GM23338 (cell line): ENCODE measurements around the gene CLCN4. TPM values are rescaled to one million over a fixed set of nuclear protein-coding genes. Genes with fewer than 3 reads are reported as not detected.

Experiments
- ATAC-seq: fragments of 200-7000 bp; cut with Tn5 transposase; 3 replicates; pipeline ENCODE4 v1.9.1; 2020
- DNase-seq: peaks from one replicate; pipeline ENCODE4 v3.0.0-alpha.2; 2015; ENCODE audit warnings: low spot score
- H2AFZ ChIP-seq: fragments of 200-600 bp; sonication (generic); 2 replicates; pipeline ENCODE4 v1.8.0; 2016; ENCODE audit warnings: antibody characterized with exemption, mild to moderate bottlenecking, moderate library complexity
- H3F3A ChIP-seq: fragments of 200-600 bp; sonication (generic); replicated peaks from 2 replicates; pipeline ENCODE4 v1.8.0; 2017; ENCODE audit warnings: antibody characterized with exemption, mixed run types, low read depth
- H3K27ac ChIP-seq: fragments of 200-600 bp; sonication (generic); 2 replicates; pipeline ENCODE4 v1.6.1; 2016; ENCODE audit warnings: low read depth
- H3K27me3 ChIP-seq: fragments of 200-600 bp; sonication (generic); 2 replicates; pipeline ENCODE4 v1.8.0; 2016; ENCODE audit warnings: mild to moderate bottlenecking, mixed run types, moderate library complexity; ENCODE audit not compliant: insufficient read depth
- H3K36me3 ChIP-seq: fragments of 200-600 bp; sonication (generic); 2 replicates; pipeline ENCODE4 v1.8.0; 2016; ENCODE audit warnings: mild to moderate bottlenecking; ENCODE audit not compliant: insufficient read depth
- H3K4me1 ChIP-seq: fragments of 200-600 bp; sonication (generic); 2 replicates; pipeline ENCODE4 v1.8.0; 2016; ENCODE audit warnings: mild to moderate bottlenecking, moderate library complexity; ENCODE audit not compliant: insufficient read depth
- H3K4me2 ChIP-seq: fragments of 200-600 bp; sonication (generic); 2 replicates; pipeline ENCODE4 v1.7.1; 2017; ENCODE audit warnings: mixed run types
- H3K4me3 ChIP-seq: fragments of 200-600 bp; sonication (generic); 2 replicates; pipeline ENCODE4 v1.6.1; 2016; ENCODE audit warnings: mixed run types
- H3K79me2 ChIP-seq: fragments of 200-600 bp; sonication (generic); replicated peaks from 2 replicates; pipeline ENCODE4 v1.8.0; 2017; ENCODE audit warnings: mild to moderate bottlenecking; ENCODE audit not compliant: insufficient read depth
- H3K9me2 ChIP-seq: fragments of 200-600 bp; sonication (generic); 2 replicates; pipeline ENCODE4 v1.8.0; 2017; ENCODE audit not compliant: insufficient read depth
- H4K20me1 ChIP-seq: fragments of 200-600 bp; sonication (generic); replicated peaks from 2 replicates; pipeline ENCODE4 v1.8.0; 2017; ENCODE audit warnings: mild to moderate bottlenecking; ENCODE audit not compliant: insufficient read depth
- H3K27ac Mint-ChIP-seq: 2 replicates; pipeline ENCODE4 v1.8.0; 2020; ENCODE audit warnings: inconsistent platforms, mild to moderate bottlenecking, moderate library complexity, mixed read lengths
- H3K27me3 Mint-ChIP-seq: 3 replicates; pipeline ENCODE4 v1.8.0; 2022; ENCODE audit warnings: low read depth, mild to moderate bottlenecking, moderate library complexity, mixed read lengths, inconsistent platforms; ENCODE audit not compliant: insufficient read depth, poor library complexity
- H3K36me3 Mint-ChIP-seq: 3 replicates; pipeline ENCODE4 v1.8.0; 2021; ENCODE audit warnings: low read depth, mild to moderate bottlenecking, inconsistent platforms, moderate library complexity, mixed read lengths
- H3K4me1 Mint-ChIP-seq: 3 replicates; pipeline ENCODE4 v1.8.0; 2020; ENCODE audit warnings: mild to moderate bottlenecking, inconsistent platforms, mixed read lengths
- H3K4me3 Mint-ChIP-seq: 3 replicates; pipeline ENCODE4 v1.8.0; 2021; ENCODE audit warnings: moderate library complexity, mild to moderate bottlenecking, inconsistent platforms, mixed read lengths
- H3K9me3 Mint-ChIP-seq: 3 replicates; pipeline ENCODE4 v1.8.0; 2020; ENCODE audit warnings: moderate library complexity, mild to moderate bottlenecking, inconsistent platforms, mixed read lengths
- CREB1 ChIP-seq: fragments of 250-450 bp; sonication (Bioruptor Pico); IDR thresholded peaks from 2 replicates; pipeline ENCODE4 v1.5.0; 2020; ENCODE audit warnings: low read depth, mild to moderate bottlenecking, moderate library complexity
- EZH2 ChIP-seq: fragments of 200-600 bp; sonication (generic); IDR thresholded peaks from one replicate; pipeline ENCODE4 v1.8.0; 2017; ENCODE audit warnings: antibody characterized with exemption, mild to moderate bottlenecking, low read depth; ENCODE audit not compliant: unreplicated experiment
- EZH2phosphoT487 ChIP-seq: fragments of 200-600 bp; sonication (generic); IDR thresholded peaks from one replicate; pipeline ENCODE4 v1.8.1; 2018; ENCODE audit warnings: antibody characterized with exemption; ENCODE audit not compliant: unreplicated experiment
- JUNB ChIP-seq: IDR thresholded peaks from one replicate; pipeline ENCODE4 v1.6.1; 2016; ENCODE audit warnings: antibody characterized with exemption; ENCODE audit not compliant: unreplicated experiment
- NANOG ChIP-seq: IDR thresholded peaks from 2 replicates; pipeline ENCODE4 v1.6.1; 2016; ENCODE audit warnings: antibody characterized with exemption, borderline replicate concordance
- POLR2AphosphoS5 ChIP-seq: IDR thresholded peaks from 2 replicates; pipeline ENCODE4 v1.6.1; 2016; ENCODE audit warnings: antibody characterized with exemption, low read depth
- STAT1 ChIP-seq: IDR thresholded peaks from one replicate; pipeline ENCODE4 v1.6.1; 2016; ENCODE audit warnings: antibody characterized with exemption; ENCODE audit not compliant: unreplicated experiment
- ZNF114 ChIP-seq: fragments of 250-450 bp; sonication (Bioruptor Pico); IDR thresholded peaks from 2 replicates; pipeline ENCODE4 v1.5.0; 2020; ENCODE audit warnings: mild to moderate bottlenecking, moderate library complexity
- ZNF331 ChIP-seq: fragments of 250-450 bp; sonication (Bioruptor Pico); IDR thresholded peaks from 2 replicates; pipeline ENCODE4 v1.5.0; 2020; ENCODE audit warnings: low read depth, mild to moderate bottlenecking, moderate library complexity
- polyA plus RNA-seq: library from polyadenylated mRNA; unstranded; fragments of >200 nt; fragmentation: Nextera tagmentation; extraction: Ambion mirVana; gene quantifications from 2 replicates; pipeline ENCODE4 v1.2.1, GENCODE V29; 2016
- total RNA-seq: library from RNA; depleted of rRNA; stranded (reverse); fragments of >200 nt; shearing (Covaris generic); gene quantifications from 2 replicates; pipeline ENCODE4 v1.2.3, GENCODE V29; 2014
- TF ChIP-seq, protein P1 (sequence below): IDR thresholded peaks from 2 replicates; pipeline ENCODE4 v1.6.1; 2016; ENCODE audit warnings: antibody characterized with exemption
- TF ChIP-seq, protein P2 (sequence below): fragments of 250-450 bp; sonication (Bioruptor Pico); IDR thresholded peaks from 2 replicates; pipeline ENCODE4 v1.5.0; 2020; ENCODE audit warnings: mild to moderate bottlenecking, moderate library complexity
- TF ChIP-seq, protein P3 (sequence below): IDR thresholded peaks from one replicate; pipeline ENCODE4 v1.6.1; 2018; ENCODE audit warnings: antibody characterized with exemption; ENCODE audit not compliant: unreplicated experiment
- TF ChIP-seq, protein P4 (sequence below), 2 experiments: fragments of 200-600 bp in 1 of 2; sonication (generic) in 1 of 2; conservative IDR thresholded peaks; 2 replicates each; pipeline versions ENCODE4 v1.5.1 to v1.6.1; 2016 to 2017; ENCODE audit warnings: antibody characterized with exemption in 2 of 2, low read depth in 2 of 2, mild to moderate bottlenecking in 2 of 2, moderate library complexity in 1 of 2

The CLCN4 gene
- total and polyA plus RNA-seq, 2 experiments from 2014 or later = 1.2 to 4.9 TPM

DNA sequence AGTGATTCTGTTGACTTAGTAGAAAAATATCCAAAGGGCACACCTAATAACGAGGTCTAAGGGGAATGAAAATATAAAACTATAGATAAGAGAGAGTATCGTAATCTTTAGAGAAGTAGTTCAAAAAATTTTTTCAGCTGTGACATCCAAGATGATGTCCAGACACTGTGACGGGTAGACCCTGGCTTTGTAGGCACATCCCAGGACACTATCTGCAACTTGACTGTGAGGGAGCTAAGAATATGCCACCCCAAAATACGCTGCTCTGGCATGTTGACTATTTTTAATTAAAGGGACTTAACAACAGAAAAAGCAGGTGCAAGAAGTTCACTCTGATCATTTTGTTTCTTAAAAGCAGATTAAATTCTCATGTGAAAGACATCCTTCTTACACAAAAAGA, 89.5 kb downstream of the CLCN4 start:
- H3K79me2 ChIP-seq = no peaks in the 10 kb centered on the region
- peaks cover 2% of the 10 kb centered on the region for H3K27me3 Mint-ChIP-seq
- no peaks in the 10 kb centered on the region for H4K20me1 ChIP-seq
- no peaks in the 10 kb centered on the region for H3K36me3 ChIP-seq
- no peak overlapping the region for H3K4me2 ChIP-seq
- H3K9me2 ChIP-seq = no peaks in the 10 kb centered on the region
- no peak for TF ChIP-seq STAT1
- no peak for TF ChIP-seq ZNF114 (CRISPR knock-in tag)
- TF ChIP-seq, protein P1, sequence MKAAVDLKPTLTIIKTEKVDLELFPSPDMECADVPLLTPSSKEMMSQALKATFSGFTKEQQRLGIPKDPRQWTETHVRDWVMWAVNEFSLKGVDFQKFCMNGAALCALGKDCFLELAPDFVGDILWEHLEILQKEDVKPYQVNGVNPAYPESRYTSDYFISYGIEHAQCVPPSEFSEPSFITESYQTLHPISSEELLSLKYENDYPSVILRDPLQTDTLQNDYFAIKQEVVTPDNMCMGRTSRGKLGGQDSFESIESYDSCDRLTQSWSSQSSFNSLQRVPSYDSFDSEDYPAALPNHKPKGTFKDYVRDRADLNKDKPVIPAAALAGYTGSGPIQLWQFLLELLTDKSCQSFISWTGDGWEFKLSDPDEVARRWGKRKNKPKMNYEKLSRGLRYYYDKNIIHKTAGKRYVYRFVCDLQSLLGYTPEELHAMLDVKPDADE = no peak
- no peak for TF ChIP-seq JUNB
- TF ChIP-seq, protein P2, sequence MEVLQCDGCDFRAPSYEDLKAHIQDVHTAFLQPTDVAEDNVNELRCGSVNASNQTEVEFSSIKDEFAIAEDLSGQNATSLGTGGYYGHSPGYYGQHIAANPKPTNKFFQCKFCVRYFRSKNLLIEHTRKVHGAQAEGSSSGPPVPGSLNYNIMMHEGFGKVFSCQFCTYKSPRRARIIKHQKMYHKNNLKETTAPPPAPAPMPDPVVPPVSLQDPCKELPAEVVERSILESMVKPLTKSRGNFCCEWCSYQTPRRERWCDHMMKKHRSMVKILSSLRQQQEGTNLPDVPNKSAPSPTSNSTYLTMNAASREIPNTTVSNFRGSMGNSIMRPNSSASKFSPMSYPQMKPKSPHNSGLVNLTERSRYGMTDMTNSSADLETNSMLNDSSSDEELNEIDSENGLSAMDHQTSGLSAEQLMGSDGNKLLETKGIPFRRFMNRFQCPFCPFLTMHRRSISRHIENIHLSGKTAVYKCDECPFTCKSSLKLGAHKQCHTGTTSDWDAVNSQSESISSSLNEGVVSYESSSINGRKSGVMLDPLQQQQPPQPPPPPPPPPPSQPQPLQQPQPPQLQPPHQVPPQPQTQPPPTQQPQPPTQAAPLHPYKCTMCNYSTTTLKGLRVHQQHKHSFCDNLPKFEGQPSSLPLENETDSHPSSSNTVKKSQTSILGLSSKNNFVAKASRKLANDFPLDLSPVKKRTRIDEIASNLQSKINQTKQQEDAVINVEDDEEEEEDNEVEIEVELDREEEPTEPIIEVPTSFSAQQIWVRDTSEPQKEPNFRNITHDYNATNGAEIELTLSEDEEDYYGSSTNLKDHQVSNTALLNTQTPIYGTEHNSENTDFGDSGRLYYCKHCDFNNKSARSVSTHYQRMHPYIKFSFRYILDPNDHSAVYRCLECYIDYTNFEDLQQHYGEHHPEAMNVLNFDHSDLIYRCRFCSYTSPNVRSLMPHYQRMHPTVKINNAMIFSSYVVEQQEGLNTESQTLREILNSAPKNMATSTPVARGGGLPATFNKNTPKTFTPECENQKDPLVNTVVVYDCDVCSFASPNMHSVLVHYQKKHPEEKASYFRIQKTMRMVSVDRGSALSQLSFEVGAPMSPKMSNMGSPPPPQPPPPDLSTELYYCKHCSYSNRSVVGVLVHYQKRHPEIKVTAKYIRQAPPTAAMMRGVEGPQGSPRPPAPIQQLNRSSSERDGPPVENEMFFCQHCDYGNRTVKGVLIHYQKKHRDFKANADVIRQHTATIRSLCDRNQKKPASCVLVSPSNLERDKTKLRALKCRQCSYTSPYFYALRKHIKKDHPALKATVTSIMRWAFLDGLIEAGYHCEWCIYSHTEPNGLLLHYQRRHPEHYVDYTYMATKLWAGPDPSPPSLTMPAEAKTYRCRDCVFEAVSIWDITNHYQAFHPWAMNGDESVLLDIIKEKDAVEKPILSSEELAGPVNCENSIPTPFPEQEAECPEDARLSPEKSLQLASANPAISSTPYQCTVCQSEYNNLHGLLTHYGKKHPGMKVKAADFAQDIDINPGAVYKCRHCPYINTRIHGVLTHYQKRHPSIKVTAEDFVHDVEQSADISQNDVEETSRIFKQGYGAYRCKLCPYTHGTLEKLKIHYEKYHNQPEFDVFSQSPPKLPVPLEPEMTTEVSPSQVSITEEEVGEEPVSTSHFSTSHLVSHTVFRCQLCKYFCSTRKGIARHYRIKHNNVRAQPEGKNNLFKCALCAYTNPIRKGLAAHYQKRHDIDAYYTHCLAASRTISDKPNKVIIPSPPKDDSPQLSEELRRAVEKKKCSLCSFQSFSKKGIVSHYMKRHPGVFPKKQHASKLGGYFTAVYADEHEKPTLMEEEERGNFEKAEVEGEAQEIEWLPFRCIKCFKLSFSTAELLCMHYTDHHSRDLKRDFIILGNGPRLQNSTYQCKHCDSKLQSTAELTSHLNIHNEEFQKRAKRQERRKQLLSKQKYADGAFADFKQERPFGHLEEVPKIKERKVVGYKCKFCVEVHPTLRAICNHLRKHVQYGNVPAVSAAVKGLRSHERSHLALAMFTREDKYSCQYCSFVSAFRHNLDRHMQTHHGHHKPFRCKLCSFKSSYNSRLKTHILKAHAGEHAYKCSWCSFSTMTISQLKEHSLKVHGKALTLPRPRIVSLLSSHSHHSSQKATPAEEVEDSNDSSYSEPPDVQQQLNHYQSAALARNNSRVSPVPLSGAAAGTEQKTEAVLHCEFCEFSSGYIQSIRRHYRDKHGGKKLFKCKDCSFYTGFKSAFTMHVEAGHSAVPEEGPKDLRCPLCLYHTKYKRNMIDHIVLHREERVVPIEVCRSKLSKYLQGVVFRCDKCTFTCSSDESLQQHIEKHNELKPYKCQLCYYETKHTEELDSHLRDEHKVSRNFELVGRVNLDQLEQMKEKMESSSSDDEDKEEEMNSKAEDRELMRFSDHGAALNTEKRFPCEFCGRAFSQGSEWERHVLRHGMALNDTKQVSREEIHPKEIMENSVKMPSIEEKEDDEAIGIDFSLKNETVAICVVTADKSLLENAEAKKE (CRISPR knock-in tag) = no peak
- TF ChIP-seq, protein P3, sequence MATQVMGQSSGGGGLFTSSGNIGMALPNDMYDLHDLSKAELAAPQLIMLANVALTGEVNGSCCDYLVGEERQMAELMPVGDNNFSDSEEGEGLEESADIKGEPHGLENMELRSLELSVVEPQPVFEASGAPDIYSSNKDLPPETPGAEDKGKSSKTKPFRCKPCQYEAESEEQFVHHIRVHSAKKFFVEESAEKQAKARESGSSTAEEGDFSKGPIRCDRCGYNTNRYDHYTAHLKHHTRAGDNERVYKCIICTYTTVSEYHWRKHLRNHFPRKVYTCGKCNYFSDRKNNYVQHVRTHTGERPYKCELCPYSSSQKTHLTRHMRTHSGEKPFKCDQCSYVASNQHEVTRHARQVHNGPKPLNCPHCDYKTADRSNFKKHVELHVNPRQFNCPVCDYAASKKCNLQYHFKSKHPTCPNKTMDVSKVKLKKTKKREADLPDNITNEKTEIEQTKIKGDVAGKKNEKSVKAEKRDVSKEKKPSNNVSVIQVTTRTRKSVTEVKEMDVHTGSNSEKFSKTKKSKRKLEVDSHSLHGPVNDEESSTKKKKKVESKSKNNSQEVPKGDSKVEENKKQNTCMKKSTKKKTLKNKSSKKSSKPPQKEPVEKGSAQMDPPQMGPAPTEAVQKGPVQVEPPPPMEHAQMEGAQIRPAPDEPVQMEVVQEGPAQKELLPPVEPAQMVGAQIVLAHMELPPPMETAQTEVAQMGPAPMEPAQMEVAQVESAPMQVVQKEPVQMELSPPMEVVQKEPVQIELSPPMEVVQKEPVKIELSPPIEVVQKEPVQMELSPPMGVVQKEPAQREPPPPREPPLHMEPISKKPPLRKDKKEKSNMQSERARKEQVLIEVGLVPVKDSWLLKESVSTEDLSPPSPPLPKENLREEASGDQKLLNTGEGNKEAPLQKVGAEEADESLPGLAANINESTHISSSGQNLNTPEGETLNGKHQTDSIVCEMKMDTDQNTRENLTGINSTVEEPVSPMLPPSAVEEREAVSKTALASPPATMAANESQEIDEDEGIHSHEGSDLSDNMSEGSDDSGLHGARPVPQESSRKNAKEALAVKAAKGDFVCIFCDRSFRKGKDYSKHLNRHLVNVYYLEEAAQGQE = no peak
- no peak for TF ChIP-seq EZH2phosphoT487
- no peak for TF ChIP-seq CREB1 (CRISPR knock-in tag)
- TF ChIP-seq POLR2AphosphoS5 = no peak
- TF ChIP-seq, protein P4, sequence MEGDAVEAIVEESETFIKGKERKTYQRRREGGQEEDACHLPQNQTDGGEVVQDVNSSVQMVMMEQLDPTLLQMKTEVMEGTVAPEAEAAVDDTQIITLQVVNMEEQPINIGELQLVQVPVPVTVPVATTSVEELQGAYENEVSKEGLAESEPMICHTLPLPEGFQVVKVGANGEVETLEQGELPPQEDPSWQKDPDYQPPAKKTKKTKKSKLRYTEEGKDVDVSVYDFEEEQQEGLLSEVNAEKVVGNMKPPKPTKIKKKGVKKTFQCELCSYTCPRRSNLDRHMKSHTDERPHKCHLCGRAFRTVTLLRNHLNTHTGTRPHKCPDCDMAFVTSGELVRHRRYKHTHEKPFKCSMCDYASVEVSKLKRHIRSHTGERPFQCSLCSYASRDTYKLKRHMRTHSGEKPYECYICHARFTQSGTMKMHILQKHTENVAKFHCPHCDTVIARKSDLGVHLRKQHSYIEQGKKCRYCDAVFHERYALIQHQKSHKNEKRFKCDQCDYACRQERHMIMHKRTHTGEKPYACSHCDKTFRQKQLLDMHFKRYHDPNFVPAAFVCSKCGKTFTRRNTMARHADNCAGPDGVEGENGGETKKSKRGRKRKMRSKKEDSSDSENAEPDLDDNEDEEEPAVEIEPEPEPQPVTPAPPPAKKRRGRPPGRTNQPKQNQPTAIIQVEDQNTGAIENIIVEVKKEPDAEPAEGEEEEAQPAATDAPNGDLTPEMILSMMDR (conservative IDR thresholded peaks at IDR 0.05; ENCODE audit: low read depth in 2 of 2) = no peak
- no peak for TF ChIP-seq NANOG
- no peak for TF ChIP-seq ZNF331 (CRISPR knock-in tag)
- no peak for TF ChIP-seq EZH2
- no peak overlapping the region for H3K4me3 ChIP-seq
- no peak overlapping the region for H3K4me3 Mint-ChIP-seq
- no peak for DNase-seq
- no peak overlapping the region for H2AFZ ChIP-seq
- no peak overlapping the region for H3K27ac Mint-ChIP-seq
- H3K27ac ChIP-seq = no peak overlapping the region
- H3K4me1 Mint-ChIP-seq = no peaks in the 10 kb centered on the region
- H3F3A ChIP-seq = no peaks in the 10 kb centered on the region
- H3K4me1 ChIP-seq = no peaks in the 10 kb centered on the region
- no peaks in the 10 kb centered on the region for H3K36me3 Mint-ChIP-seq
- ATAC-seq = no peak
- no peaks in the 10 kb centered on the region for H3K27me3 ChIP-seq
- no peaks in the 10 kb centered on the region; the same call in 1 of the 3 replicates for H3K9me3 Mint-ChIP-seq
